HG03135 (cell line): ENCODE measurements around the gene CHID1.

Source experiments
- ATAC-seq: cut with Tn5 transposase; IDR thresholded peaks from one replicate; pipeline ENCODE4 v1.9.1; 2021; ENCODE audit warnings: mild to moderate bottlenecking, moderate library complexity; ENCODE audit not compliant: unreplicated experiment

The CHID1 gene

DNA sequence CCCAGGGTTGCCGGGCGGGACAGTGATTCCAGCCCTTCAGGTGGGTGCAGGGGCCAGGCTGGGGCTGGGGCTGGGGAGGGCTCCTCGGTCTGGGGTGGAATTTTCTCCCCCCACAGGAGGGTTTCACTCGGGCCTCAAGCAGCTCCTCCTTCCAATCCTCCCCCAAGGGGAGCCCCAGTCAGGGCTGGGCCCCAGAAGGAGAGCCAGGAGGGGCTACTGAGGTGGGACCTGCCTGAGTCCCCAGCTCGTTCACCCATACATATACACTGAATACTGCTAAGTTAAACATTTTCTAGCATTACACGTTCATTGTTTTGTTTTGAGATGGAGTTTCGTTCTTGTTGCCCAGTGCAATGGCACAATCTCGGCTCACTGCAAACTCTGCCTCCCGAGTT, 84.4 kb downstream of the CHID1 start:
- no peak for ATAC-seq

DNA sequence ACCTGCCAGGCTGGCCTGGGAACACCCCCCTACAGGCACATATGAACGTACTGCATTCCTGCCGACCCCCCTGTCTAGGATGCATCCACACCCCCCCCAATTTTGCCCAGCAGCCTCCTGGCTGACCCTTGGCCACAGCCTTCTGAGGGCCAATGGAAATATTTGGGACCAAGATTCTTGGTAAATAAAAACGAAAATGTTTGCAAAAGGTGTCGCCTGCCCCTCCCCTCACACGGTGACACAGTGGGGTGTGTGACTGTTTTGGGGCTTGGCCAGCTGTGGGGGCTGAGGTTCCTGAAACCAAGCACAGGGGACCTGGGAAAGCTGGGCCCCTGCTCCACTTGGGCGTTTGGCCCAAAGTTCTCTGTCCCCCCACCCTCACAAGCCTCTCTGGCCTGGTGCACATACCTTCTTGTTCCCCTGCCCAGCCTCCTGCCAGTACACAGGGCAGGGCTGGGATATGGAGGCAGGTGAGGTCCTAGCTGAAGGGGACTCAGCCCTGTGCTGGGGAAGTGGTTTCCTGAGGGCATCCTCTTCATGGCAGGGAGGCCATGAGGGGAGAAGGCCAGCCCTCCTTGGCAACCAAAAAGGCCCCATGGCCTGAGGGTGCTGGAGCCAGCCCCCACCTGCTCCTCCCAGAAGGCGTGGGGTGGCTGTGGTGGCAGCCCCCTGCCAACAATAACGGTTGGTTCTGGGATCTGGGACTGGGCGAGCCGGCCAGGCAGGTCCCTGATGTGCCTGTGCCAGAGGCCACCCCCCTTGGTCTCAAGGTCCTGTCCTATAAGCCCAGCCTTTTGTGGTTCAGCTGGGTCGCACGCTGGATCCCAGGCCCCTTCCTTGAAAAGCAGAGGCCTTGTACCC, 85.0 kb downstream of the CHID1 start:
- ATAC-seq = no peak

DNA sequence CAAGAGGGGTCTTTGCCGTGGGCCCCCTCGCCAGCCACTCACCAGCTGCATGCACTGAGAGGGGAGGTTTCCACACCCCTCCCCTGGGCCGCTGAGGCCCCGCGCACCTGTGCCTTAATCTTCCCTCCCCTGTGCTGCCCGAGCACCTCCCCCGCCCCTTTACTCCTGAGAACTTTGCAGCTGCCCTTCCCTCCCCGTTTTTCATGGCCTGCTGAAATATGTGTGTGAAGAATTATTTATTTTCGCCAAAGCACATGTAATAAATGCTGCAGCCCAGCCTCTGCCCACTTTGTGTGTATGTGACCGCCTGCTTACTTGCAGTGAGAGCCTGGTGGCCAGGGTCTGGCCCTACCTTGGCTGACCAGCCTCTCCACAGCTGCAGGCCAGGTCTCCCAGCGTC, 85.7 kb downstream of the CHID1 start:
- ATAC-seq = no peak

DNA sequence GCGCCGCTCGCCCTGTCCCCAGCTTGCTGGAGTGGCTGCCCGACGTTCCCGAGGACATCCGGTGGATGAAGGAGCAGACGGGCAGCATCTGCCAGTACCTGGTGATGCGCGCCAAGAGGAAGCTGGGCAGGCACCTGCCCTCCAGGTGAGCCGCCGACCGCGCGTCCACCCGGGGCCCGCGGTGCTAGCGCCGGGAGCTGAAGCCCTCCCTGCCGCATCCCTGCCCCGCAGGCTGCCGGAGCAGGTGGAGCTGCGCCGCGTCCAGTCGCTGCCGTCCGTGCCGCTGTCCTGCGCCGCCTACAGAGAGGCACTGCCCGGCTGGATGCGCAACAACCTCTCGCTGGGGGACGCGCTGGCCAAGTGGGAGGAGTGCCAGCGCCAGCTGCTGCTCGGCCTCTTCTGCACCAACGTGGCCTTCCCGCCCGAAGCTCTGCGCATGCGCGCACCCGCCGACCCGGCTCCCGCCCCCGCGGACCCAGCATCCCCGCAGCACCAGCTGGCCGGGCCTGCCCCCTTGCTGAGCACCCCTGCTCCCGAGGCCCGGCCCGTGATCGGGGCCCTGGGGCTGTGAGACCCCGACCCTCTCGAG, 86.2 kb downstream of the CHID1 start:
- ATAC-seq = no peak

DNA sequence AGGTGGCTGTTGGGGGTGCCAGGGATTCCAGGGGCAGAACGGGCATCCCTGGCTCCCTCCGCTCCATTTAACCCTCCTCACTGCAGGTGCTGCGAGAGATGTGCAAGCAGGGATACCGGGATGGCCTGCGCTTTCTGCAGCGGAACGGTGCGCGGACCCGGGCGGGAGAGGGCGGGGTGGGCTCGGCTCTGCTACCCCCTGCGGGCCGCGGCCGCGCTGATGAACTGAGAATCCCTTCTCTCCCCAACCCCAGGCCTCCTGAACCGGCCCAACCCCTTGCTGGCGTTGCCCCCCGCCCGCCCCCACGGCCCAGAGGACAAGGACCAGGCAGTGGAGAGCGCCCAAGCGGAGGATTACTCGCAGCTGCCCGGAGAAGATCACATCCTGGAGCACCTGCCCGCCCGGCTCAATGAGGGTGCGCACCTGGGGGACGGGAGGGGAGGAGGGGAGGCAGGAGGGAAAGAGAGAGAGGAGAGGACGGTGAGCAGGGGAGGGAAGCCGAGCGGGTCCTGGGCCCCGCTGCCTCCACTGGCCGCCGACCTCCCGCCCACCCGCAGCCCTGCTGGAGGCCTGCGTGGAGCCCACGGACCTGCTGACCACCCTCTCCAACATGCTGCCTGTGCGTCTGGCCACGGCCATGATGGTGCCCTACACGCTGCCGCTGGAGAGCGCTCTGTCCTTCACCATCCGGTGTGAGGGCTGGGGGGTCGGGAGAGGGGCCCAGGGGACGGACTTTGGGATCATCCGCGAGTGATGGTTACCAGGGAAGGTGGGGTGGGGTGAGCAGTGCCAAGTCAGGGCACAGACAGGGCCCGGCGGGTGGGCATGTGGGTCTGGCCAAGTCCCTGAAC, 86.9 kb downstream of the CHID1 start:
- no peak for ATAC-seq

DNA sequence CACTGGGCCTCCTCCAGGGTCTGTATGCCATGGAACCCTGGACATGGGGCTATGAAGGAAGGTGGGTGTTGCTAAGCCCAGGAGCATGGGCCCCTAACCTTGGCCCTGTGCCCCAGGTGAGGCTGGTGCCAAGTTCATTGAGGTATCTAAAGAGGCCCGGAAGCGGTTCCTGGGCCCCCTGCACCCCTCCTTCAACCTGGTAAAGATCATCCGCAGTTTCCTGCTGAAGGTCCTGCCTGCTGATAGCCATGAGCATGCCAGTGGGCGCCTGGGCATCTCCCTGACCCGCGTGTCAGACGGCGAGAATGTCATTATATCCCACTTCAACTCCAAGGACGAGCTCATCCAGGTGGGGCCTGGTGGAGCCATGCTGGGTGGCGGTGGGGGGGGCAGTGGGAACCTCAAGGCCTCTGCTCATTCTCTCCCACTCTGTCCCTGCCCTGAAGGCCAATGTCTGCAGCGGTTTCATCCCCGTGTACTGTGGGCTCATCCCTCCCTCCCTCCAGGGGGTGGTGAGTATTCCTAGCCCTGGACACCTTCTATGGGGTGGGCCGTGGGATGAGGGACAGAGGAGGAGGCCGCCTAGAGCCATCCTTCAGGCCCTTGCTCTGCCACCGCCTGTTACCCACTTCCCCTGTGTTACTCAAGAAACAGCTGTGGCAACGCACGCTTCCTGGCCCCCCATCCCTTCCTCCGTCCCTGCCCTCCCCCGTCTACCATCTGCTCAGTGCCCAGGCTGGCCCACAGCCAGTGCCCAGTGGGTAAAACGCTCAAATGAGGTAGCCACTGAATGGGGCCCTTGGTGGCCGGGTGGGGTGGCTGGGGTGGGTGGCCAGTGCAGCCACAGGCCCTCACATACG, 88.9 kb downstream of the CHID1 start:
- ATAC-seq = no peak

DNA sequence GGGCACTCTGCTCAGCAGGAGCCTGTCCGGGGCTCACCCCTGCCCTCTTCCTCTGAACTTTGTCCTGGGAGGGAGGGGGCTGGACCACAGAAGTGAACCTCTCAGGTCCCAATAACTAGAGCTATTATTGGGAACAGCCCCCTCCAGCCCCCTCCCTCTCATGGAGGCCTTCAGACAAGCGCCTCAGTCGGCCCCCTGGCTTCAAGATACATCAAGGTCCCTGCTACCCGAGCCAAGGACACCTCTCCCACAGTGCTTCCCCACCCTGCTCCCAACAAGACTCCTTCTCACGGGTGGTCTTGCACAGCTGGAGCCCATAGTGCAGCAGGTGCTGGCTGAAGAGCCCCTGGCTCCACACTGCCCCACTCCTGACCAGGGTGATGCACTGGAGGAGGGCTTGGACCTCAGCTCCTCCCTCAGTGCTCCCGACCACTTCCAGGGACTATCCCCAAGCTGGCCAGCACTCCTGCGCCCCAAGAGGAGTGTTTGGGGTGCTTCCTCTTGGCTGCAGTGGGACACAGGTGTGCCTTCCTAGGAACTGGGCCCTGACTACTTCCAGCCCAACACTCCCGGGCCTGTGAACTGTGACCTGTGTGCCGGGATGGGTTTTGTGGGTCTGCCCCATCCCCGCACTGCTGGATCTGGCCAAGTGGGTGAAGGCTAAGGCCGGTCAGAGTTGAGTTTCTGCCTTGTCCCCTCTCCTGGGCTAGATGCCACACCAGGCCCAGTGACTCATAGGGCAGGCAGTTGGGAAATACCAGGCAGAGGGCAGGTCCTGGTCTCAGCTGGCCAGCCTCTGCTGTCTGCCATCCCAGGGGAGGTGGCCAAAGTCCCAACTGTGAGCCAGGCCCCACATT, 89.7 kb downstream of the CHID1 start:
- no peak for ATAC-seq

DNA sequence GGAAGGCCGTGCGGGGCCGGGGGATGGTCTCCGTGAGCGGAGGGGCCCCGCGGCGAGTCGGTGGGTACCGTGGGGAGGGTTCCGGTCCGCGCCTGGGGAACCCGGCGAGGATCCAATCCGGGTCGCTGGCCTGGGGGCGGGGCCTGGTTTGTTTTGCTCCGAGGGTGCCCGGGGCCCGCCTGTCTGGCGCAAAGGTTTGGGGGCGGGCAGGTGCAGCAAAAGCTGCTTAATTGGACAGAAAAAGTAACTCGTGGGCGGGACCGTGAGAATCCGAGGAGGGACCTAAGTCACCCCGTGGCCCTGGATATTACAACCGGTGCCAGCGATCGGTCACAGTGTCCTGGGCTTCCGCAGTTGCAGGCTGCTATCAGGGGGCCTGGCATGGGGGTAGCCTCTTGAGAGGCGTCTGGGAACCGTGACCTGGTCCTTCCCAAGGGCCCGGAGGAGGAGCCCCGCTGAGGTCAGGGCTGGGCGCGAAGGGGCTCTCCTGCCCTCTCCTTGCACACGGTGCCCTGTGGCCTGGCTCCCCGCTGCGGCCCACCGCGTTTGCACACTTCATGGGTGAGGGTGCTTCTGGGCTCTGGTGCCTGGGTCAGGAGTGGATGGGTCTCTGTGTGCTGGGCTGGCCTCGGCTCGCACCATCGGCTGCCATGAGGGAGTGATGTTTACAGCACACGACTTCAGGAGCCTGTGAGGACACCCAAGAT, 90.5 kb downstream of the CHID1 start:
- peak; percentile 56 for ATAC-seq

DNA sequence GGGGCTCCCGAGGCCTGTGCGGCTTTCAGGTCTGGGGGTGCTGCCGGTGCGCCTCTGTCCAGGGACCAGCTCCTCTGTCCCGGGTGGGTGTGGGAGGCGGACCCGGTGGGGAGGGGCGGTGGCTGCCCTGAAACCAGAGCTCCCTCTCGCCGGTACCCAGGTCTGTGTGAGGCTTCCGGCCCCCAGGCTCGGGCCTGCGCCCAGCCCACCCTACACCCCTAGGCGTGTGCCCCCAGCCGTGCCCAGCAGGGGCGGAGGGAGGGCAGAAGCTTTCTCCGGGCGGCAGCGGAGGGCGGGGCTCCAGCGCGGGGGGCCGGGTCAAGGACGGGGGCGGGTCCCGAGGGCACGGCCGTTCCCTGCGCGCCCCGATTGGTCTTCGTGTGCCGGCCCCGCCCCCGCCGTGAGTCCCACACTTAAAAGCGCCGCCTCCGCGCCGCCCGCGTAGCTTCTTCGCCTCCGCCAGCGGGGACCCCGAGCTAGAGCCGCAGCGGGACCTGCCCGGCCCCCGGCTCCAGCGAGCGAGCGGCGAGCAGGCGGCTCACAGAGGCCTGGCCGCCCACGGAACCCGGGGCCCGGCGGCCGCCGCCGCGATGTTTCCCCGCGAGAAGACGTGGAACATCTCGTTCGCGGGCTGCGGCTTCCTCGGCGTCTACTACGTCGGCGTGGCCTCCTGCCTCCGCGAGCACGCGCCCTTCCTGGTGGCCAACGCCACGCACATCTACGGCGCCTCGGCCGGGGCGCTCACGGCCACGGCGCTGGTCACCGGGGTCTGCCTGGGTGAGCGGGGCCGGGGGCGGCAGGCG, 91.3 kb downstream of the CHID1 start:
- peak; percentile 63 for ATAC-seq

DNA sequence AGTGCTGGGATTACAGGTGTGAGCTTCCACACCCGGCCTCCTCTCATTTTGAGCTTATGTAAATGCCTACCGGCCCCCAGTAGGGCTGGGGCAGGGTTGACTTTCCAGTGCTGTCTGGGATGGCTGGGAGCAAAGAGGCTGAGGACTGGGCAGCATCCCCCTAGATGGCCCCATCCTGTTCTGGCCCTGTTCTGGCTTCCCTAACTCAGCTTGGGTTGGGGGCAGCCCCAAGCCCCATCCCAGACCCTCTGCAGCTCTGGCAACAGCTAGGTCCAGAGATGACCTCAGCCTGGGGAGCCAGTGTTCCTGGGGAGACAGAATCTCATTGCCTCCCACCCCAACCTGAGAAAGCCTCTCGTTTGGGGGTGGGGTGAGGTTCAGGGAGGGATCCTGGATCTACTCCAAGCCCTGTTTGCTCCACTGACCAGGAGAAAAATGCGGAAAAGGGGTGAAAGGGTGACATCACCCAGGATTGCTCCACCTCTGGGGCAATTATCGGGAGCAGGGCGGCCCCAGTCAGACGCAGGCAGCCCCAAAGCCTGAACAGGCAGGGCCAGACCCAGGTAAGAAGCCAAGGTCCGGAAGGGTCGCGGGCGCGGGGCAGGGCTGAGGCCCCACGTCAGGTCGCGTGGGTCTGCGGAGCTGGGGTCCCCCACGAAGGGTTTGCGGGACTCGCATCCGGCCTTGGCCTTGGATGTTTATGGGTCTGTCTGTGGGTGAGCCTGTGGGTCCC, 92.0 kb downstream of the CHID1 start, which contains the start of gene PNPLA2:
Gene PNPLA2 (plus strand): TSS at position 519 of the 733 bp plus-strand sequence. CDS start 805 bp downstream, outside the sequence.
- peak; percentile 2 for ATAC-seq
